Middle frontal gyrus (tissue), 1 donor: ENCODE results near the gene MCC.

Experiments used
- DNase-seq: peaks from one replicate; pipeline ENCODE4 v3.0.0-alpha.2; 2015; ENCODE audit warnings: low spot score; ENCODE audit errors: extremely low spot score

Gene MCC

GRCh38 chr5:113273948-113274347, 214.3 kb downstream of the MCC start:
- DNase-seq = no peak

- no peak for DNase-seq
Measured at GRCh38 chr5:113271745-113272454, 216.4 kb downstream of the MCC start.

- no peak for DNase-seq
Measured at GRCh38 chr5:113271015-113271414, 217.2 kb downstream of the MCC start.

GRCh38 chr5:113270086-113270485, 218.2 kb downstream of the MCC start:
- no peak for DNase-seq

GRCh38 chr5:113269023-113269997, 218.9 kb downstream of the MCC start:
- DNase-seq = no peak

- DNase-seq = no peak
Measured at GRCh38 chr5:113268232-113268631, 220.0 kb downstream of the MCC start.

DNA sequence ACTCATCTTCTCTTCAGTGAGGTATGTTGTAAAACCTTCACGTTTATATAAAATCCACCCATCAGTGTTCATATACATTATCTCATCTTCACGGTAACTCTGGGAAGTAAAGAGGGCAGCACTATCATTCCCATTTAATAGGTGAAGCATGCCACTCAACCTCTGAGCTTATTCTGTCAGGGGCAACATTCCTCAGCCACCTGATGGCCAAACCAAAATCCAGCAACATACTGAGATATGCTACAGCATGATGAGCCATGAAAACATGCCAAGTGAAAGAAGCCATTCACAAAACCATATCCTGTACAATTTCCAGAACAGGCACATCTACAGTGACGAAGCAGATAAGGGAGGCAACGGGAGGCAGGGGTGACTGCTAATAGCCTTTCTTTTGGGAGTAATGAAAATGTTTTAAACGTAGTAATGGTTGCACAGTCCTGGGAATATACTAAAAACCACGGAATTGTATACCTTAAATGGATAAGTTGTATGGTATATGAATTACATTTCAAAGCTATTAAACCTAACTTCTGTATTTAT, 220.8 kb downstream of the MCC start:
- DNase-seq = no peak

GRCh38 chr5:113266913-113267227, 221.4 kb downstream of the MCC start:
- DNase-seq = no peak

GRCh38 chr5:113266227-113266912, 221.9 kb downstream of the MCC start:
- no peak for DNase-seq

DNA sequence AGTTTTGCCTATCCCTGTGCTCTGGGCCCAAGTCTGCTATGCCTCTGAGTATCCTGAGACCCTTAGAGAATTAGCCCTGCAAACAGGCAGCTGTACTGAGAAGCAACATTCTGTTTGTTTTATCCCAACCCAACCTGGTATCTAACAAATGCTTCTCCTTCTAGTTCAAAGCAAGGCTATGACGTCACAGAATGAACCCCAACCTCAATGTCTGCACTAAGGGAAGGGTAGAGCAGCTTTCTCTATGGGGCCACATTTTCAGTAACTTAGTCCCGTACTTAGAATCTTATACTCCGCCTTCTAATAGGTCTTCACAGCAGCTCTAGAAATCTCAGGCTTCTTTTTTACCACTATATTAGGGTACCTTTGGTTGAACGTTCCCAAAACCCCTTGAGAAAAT, 223.1 kb downstream of the MCC start:
- no peak for DNase-seq

GRCh38 chr5:113264046-113264445, 224.2 kb downstream of the MCC start:
- no peak for DNase-seq

DNA sequence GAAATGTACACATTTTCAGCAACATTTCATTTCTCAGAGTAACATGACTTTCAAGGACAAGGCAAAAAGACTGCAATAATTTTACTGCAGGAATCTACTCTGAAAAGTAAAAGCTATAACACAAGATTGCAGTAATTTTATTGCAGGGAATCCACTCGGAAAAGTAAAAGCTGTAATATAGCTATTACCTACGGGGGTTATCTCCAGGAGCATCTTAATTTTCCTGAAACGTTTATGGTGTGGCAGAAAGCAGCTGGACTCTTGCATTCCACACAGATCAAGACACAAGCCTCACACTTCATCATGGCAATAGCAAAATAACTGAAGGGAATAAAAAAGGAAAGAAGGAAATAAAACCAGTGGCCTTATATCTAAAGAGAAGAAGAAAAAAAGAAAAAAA, 224.7 kb downstream of the MCC start:
- DNase-seq = no peak

GRCh38 chr5:113262674-113263073, 225.6 kb downstream of the MCC start:
- DNase-seq = no peak

DNA sequence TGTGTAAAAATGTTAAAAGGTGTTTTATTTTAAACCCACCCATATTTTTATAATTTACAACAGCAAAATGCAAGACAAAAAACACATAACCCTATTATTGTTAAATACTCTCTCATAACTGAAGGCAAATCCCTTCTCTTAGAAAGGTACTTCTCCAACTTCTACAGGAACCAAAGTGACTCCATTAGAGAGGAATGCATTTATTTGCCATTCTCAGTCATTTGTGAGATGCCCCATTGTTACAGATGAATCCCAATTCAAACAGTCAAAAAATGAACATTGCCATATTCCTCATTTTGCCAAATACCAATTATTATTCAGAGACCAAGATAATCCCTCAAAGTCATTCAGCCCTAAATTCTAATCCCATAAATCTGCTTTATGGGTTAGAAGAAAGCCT, 229.2 kb downstream of the MCC start:
- DNase-seq = no peak

GRCh38 chr5:113257545-113257944, 230.7 kb downstream of the MCC start:
- DNase-seq = no peak

GRCh38 chr5:113256671-113257452, 231.4 kb downstream of the MCC start:
- no peak for DNase-seq

DNA sequence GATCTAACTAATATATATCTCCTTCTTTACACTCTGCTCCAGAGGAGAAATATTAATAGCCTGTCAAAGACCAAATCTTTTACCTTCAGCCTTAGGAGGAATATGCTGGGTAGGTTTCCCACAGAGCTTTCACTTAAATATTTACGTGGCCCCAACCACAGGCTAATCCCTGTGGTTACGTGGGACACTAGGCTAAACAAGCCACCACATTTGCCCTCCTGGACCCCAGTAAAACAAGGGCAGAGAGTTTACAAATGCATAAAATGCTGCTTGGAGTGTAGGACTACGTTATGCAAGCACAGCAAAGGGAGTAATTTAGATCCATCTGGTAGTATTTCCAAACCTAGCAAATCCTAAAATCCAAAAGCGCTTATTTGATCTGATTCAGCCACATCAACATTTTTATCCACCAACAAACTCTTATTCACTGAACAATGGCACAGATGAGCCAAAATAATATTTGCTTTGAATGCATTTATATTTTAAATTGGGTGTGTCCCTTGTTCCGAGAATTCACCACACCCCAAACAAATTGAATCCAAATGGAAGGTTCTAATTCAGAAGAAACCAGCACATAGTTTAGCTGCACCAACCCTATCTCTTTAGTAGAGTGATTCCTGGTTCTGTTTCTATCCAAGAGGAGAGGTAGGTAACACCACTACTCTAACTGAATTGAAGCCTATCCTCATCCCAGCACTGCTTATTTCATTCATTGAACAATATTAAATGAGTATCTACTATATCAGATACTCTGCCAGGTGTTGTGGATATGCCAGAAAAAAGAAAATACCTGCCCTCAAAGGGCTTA, 232.5 kb downstream of the MCC start:
- DNase-seq = no peak

GRCh38 chr5:113255105-113255504, 233.1 kb downstream of the MCC start:
- DNase-seq = no peak

- DNase-seq = no peak
Measured at GRCh38 chr5:113253037-113253436, 235.2 kb downstream of the MCC start.

GRCh38 chr5:113252066-113252465, 236.2 kb downstream of the MCC start:
- no peak for DNase-seq
